ENCODE results near the gene IRF4. TPM values are rescaled to one million over a fixed set of nuclear protein-coding genes. Genes with fewer than 3 reads are reported as not detected.

IRF4 gene
- total RNA-seq, 1 experiment from 2014 or later = 0.15 TPM

DNA sequence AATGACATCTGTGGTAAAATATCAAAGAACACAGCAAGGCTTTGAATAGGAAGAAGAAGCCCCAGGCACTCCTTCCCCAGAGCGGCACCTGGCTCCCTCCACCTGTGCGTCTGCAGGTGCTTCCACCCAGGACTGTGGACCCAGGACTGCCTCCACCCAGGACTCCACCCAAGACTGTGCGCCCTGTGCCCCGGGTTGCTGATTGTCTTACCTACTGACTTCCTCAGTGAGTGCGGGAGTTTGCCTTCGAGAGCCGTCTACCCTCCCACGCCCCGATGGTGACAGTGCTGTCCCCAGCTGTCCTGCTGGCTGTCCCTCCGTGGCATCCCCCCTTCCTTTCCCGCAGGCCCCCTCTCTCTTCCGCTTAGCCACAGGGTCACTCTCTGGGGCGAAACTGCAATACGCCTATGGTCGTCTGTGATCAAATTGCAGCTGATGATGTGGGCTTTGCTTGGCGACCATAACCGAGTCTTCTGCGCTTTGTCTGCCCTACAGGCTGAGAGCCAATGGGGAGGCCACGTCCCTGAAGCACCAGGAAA lies 52.1 kb downstream of the IRF4 start:
- no TSS peak for BruUV-seq (replicated peaks)
- no peaks in the 10 kb centered on the region for H3F3A ChIP-seq (ENCODE audit: low read length, unreplicated experiment)
- no peak overlapping the region for H3K4me2 ChIP-seq (ENCODE audit: low read length)
- ChIA-PET CTCF (no interaction called here), POLR2A (ENCODE audit: unreplicated experiment) (no interaction called here)
- H2AFZ ChIP-seq (ENCODE audit: low read length) = no peak overlapping the region
- no peaks in the 10 kb centered on the region for H4K20me1 ChIP-seq (ENCODE audit: low read length)
- intact Hi-C loops (cut with micrococcal nuclease) = no loop called here
- no peak overlapping the region for H3K27ac ChIP-seq (ENCODE audit: low read length)
- no peaks in the 10 kb centered on the region for H3K9me3 ChIP-seq (ENCODE audit: low read length)
- H3K4me1 ChIP-seq (ENCODE audit: insufficient read depth, low read length) = no peaks in the 10 kb centered on the region; the same call in 1 of the 2 replicates
- no peak overlapping the region for H3K4me3 ChIP-seq (ENCODE audit: low read length)
- H3K79me2 ChIP-seq (ENCODE audit: low read length) = no peaks in the 10 kb centered on the region
- H3K27me3 ChIP-seq (ENCODE audit: low read length) = no peaks in the 10 kb centered on the region
- H3K9me2 ChIP-seq (replicated peaks; ENCODE audit: low read length) = no peaks in the 10 kb centered on the region
- TF ChIP-seq EZH2 (IDR thresholded peaks at IDR 0.05; ENCODE audit: low read length, unreplicated experiment) = no peak
- TF ChIP-seq EZH2phosphoT487 (IDR thresholded peaks at IDR 0.05; ENCODE audit: borderline replicate concordance, low read length) = no peak
- TF ChIP-seq, protein P1, sequence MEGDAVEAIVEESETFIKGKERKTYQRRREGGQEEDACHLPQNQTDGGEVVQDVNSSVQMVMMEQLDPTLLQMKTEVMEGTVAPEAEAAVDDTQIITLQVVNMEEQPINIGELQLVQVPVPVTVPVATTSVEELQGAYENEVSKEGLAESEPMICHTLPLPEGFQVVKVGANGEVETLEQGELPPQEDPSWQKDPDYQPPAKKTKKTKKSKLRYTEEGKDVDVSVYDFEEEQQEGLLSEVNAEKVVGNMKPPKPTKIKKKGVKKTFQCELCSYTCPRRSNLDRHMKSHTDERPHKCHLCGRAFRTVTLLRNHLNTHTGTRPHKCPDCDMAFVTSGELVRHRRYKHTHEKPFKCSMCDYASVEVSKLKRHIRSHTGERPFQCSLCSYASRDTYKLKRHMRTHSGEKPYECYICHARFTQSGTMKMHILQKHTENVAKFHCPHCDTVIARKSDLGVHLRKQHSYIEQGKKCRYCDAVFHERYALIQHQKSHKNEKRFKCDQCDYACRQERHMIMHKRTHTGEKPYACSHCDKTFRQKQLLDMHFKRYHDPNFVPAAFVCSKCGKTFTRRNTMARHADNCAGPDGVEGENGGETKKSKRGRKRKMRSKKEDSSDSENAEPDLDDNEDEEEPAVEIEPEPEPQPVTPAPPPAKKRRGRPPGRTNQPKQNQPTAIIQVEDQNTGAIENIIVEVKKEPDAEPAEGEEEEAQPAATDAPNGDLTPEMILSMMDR (conservative IDR thresholded peaks at IDR 0.05; ENCODE audit: low read depth, low read length) = no peak
- no peak for ATAC-seq
- H3K36me3 ChIP-seq (ENCODE audit: low read depth, low read length) = no peaks in the 10 kb centered on the region
- H3K9ac ChIP-seq (ENCODE audit: low read length) = no peak overlapping the region
- no peak for DNase-seq

DNA sequence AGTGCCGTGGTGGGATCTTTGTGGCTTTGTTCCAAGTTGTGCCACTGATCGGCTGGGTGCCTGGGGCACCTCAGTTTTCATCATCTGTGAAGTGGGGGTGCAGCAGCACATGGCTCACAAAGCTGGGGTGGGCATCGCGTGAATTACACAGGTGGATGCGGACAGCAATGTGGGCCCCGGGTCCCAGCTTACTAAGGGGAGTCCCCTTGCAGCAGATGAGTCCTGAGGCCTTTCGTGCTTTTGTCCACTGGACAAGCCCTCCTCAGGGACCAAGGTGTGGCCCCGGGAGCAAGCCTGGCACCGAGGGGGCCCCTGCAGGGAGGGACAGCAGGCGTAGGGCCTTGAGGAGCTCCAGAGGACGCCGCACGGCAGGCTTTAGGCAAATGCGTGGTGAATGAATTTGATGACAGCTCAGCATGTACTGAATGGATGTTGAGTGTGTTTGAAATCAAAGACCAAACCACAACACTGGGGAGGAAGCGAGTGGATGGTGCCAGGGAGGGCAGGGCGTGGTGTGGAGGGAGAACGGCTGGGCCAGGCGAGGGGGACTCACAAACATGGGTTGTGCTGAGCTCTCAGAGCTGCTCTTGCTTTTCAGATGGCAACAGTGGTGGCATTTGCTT lies 53.2 kb downstream of the IRF4 start:
- H3K27ac ChIP-seq (ENCODE audit: low read length) = no peak overlapping the region
- no peaks in the 10 kb centered on the region; the same call in 1 of the 2 replicates for H3K4me1 ChIP-seq (ENCODE audit: insufficient read depth, low read length)
- no peaks in the 10 kb centered on the region for H3F3A ChIP-seq (ENCODE audit: low read length, unreplicated experiment)
- ChIA-PET POLR2A (ENCODE audit: unreplicated experiment) (no interaction called here), CTCF (interaction anchor here (0.5 kb wide), 2 partner anchors 22 to 116 kb away, joined by 3 to 9 read pairs; no protein-coding TSS in a partner anchor)
- intact Hi-C loops (cut with micrococcal nuclease) = no loop called here
- no TSS peak for BruUV-seq (replicated peaks)
- H3K27me3 ChIP-seq (ENCODE audit: low read length) = no peaks in the 10 kb centered on the region
- no peak overlapping the region for H2AFZ ChIP-seq (ENCODE audit: low read length)
- H4K20me1 ChIP-seq (ENCODE audit: low read length) = no peaks in the 10 kb centered on the region
- TF ChIP-seq, protein P1 (conservative IDR thresholded peaks at IDR 0.05; ENCODE audit: low read depth, low read length) = no peak
- TF ChIP-seq EZH2phosphoT487 (IDR thresholded peaks at IDR 0.05; ENCODE audit: borderline replicate concordance, low read length) (no peak), EZH2 (IDR thresholded peaks at IDR 0.05; ENCODE audit: low read length, unreplicated experiment) (no peak)
- no peaks in the 10 kb centered on the region for H3K9me3 ChIP-seq (ENCODE audit: low read length)
- no peak overlapping the region for H3K9ac ChIP-seq (ENCODE audit: low read length)
- no peaks in the 10 kb centered on the region for H3K36me3 ChIP-seq (ENCODE audit: low read depth, low read length)
- H3K4me3 ChIP-seq (ENCODE audit: low read length) = no peak overlapping the region
- H3K79me2 ChIP-seq (ENCODE audit: low read length) = no peaks in the 10 kb centered on the region
- ATAC-seq (no peak), DNase-seq (no peak)
- no peak overlapping the region for H3K4me2 ChIP-seq (ENCODE audit: low read length)
- H3K9me2 ChIP-seq (replicated peaks; ENCODE audit: low read length) = no peaks in the 10 kb centered on the region
